Embryonic facial prominence (tissue), 1 donor: ENCODE data around the gene MSI2.
A peak's percentile ranks its signal among the peaks of the same experiment; 100 is the strongest.

Source experiments
- DNase-seq: peaks from one replicate; pipeline ENCODE4 v3.0.0-alpha.2; 2016; ENCODE audit errors: extremely low spot score

Gene MSI2

DNA sequence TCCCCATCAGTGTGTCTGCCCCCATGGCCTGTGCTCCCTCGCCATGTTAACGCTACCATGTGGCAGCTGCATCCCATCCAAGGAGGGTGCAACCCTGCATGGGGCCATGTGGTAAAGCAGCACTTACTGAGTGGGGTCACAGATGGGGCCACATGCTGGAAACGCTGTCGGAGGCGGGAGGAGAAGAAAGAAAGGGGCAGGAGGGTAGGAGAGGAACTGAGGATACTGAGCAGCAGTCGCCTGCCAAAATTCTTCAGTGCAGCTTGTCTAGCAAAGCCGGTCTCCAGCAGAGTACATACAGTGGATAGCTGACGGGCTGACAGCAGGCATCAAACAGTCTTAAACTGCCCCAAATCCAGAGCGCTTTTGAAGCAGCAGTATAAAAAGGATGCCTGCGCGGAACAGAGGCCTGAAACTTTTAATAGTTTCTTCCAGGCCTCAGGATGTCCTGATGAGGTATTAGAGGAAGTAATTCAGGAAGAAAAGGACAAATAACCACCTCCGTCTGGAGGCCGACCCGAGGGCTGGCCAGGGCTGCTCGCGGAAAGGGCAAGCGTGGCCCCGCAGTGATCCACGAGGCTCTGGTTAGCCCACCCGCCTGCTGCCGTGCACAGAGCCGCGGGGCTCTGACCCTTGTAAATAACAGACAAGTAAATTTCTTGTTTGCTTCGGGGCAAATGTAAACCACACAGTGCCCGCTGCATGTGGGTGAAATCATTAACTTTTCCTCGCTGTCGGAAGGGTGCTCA is 339.8 kb downstream of the MSI2 start:
- no peak for DNase-seq

DNA sequence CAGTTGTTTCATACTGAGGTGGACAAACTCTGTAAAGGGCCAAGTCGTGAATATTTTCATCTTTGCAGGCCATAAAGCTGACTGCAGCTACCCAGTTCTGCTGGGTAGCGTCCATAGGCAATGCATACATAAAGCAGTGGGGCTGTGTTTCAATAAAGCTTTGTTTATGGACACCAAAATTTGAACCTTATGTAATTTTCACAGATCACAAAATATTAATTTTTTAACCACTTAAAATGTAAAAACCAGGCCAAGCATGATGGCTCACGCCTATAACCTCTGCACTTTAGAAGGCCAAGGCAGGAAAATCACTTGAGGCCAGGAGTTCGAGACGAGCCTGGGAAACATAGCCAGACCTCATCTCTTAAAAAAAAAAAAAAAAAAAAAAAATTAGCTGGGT is 340.8 kb downstream of the MSI2 start:
- no peak for DNase-seq

DNA sequence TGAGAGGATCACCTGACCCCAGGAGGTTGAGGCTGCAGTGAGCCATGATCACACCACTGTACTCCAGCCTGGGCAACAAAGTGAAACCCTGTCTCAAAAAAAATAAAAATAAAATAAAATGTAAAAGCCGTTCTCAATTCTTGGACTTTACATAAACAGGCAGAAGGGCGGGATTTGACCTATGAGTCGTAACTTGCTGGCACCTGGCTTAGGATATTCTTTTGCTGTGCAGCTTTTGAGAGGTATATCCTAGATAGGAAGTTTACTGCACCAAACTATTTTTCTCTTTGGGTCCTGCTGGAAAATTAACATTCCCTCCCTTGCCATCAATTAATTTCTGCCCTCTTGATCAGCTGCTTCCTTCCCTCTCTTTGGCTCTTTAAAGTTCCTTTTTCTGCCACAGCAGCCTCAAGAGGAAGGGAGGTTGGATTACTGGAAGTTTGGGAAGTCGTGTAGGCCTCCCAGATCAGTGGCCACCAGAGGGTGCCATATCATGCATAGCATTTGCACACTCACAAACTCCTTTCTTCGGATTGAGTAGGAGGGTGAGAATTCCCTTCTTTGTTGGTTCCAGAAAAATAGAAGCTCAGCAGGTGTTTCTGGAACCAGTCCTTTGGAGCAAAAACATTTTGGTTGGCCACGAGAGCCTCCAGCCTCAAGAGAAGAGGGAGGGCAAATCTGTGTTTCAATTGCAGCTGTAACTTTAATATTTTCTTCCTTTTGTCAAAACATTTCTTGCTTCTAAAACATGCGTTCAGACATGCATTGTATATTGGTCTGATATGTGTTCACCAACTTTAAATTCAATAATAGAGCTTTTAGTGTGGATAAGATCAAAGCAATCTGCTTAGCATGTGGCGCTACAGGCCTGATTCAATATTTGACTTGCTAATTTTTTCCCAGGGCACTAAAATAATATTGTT is 341.5 kb downstream of the MSI2 start:
- no peak for DNase-seq

DNA sequence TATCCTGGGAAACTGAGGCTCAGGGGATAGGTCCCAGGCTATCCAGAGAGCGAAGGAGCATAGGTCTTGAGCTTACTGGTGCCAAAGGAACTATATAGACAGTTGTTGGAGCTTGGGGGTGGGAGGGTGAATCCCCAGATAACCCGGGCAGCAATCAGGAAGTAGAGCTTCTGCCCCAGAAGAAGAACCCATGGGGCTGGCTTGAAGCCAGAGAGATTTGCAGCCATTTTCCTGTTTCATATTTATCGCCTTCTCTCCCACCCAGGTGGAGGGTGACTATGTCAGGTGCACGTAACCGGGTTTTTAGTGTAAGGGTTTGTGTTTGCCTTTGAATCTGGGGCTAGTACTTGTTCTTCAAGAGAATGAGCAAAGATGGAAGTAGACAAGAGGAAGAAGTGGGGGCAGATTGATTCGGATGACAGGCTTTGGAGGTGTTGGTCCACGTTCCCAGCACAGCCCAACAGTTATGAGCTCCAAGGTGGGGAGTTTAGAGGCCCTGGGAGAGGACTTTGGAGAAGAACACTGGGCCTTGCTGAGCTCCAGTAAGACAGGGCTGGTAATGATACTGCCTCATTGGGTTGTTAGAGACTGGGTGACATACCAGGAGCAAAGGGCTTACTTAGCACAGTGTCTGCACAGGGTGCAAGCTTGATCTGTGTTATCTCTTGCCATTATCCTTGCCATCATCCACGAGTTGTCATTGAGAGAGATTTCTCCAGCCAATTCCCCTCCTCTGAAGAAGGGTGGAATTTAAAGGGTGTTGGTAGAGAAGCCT is 343.1 kb downstream of the MSI2 start:
- DNase-seq: no peak

DNA sequence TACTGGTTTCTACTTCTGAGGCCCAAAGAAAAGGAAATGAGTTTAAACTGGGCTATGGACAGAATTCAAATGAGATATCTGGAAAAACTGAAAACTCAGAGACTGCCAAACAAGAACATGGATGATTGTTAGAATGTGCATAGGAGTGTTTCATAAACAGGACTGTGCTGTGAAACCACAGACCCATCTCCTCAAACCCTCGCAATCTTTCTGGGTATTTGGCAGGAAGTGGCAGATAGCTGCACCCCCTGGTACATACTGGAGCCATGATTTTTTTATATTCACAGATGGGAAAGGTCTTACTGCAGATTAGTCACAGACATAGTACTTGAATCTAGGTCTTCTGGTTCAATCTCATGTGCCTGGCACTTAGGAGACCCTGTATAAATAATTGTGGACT is 343.8 kb downstream of the MSI2 start:
- no peak for DNase-seq

DNA sequence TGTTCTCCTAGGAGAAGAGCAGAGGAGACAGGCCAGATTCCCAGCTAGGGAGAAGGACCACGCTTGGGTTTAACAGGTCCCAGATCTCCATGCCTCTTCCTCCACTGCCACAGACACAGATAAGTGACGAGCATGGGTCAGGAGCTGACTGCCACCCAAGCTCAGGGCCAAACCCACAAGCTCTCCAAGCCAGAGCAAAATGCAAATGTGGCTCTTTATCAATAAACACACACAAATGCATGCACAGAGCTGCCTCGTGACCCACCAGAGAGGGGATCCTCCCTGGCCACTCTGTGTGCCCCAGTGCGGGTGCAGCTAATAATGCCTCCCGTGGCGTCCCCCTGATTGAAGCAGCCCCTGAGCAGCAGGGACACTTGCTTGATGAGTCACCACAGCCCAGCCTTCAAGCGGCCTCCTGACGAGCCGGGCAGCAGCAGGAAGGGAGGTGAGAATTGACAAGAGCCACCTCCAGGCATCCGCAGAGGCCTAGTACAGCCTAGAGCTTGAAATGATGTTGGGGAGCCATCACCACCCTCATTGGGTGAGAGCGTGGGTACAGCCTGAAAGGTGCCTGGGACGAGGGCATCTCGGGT is 344.9 kb downstream of the MSI2 start:
- no peak for DNase-seq

DNA sequence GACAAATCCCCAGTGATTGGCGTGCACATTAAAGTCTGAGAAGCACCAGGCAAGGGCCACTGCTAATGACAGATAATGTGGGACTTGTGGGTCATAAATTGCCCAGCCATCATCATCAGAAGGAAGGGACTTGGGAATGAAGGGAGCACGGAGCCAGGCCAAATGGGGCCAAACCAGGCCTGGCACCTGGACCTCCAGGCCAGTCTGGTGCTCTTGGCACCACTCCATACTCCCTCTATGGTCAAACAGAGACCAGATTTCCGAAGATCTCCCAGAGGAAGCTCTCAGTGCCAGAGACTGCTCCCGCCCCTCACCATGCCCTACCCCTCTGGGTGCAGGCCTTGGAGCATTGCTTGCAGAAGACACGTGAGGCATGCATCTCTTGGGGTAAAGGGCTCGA is 346.6 kb downstream of the MSI2 start:
- DNase-seq: no peak

DNA sequence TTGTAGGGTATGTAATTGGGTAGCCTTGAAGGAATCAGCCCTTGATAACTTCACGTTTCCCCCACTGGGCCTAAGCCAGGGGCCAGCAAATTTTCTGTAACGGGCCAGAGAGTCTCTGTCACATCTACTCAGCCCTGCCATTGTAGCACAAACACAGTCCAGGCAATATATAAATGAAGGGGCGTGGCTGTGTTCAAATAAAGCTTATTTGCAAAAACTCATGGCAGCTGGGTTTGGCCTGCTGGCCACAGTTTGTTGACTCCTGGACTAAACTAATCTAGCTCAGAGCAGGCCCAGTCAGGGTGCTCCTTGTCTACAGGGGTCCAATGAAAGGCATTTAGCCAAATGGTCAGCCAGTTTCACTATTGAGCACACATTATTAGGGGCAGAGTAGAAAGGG is 347.2 kb downstream of the MSI2 start:
- DNase-seq: no peak

DNA sequence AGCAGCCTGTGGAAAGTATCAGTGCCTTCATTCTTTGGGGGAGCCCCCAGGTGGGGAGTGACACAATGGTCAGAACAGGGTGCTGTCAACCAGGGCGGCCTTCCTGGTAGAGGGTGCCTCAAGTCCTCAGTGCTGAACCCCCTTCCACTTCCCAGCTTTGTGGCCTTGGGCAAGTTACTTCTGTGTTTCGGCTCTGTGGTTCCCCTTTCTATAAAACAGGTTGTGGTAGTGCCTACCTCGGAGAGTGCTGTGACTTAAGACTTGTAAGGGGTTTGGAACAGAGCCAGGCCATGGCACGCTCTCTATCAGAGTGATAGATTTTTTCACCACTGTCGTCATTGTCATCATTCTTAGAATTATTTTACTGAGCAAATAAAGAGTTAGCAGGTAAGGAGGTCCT is 347.7 kb downstream of the MSI2 start:
- no peak for DNase-seq

DNA sequence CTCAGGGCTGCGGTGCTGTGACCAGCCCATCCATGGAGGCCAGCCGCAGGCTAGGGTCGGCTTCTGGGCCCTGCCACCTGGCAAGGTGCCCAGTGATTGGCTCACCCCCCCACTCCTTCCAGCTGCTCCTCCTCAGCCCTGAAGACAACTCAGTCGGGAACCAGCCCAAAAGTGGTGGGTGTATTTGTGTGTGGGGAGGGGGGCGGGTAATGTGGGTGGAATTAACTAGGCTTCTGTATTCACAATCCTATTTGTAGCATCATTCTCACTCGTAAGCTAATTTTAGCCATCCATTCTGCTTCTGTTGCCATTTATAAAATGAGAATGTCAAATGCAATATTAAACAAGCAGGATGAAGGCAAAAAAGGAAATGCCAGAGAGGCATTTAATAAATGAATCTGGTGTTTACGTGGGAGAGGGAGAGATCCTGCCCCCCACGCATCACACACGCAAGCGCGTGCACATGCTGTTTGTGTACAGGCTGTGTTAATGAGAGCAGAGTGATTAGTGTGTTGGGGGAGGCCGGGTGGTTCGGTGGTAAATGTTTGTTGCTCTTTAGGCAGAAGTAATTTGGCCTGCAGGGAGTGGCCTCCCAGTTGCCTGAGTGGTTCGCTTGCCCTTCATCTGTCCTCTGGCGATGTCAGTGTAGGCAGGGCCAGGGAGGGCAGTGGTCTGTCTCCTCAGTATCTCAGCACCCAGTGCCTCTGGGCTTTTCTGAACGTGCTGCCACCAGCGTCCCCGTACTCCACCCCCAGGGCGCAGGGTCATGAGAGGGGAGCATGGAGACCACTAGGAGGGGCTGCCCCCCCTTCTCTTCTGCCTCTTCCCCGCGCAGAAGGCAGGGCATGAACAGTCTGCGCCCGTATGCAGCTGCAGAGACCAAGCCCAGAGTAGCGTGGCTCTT is 348.7 kb downstream of the MSI2 start:
- no peak for DNase-seq

DNA sequence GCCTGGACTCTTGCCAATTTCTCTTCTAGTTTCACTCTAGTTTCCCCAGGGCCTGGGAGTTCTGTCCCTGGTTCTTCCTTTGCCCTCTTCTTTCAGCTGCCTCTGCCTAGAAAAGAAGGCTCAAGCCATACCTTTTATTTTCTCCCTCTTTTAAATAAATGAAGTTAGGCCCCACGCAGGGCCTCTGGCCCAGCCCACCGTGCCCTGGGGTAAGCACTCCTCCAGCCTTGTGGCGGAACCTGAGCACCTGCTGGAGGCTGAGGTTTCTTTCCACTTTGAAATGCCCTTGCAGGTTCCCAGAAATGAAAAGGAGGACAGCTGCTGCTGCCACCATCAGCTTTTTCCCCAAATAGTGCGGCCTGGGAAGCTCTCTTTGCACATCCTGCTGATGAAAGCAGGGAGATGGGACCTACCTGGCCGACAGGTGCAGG is 349.4 kb downstream of the MSI2 start:
- DNase-seq: peak; percentile 46

DNA sequence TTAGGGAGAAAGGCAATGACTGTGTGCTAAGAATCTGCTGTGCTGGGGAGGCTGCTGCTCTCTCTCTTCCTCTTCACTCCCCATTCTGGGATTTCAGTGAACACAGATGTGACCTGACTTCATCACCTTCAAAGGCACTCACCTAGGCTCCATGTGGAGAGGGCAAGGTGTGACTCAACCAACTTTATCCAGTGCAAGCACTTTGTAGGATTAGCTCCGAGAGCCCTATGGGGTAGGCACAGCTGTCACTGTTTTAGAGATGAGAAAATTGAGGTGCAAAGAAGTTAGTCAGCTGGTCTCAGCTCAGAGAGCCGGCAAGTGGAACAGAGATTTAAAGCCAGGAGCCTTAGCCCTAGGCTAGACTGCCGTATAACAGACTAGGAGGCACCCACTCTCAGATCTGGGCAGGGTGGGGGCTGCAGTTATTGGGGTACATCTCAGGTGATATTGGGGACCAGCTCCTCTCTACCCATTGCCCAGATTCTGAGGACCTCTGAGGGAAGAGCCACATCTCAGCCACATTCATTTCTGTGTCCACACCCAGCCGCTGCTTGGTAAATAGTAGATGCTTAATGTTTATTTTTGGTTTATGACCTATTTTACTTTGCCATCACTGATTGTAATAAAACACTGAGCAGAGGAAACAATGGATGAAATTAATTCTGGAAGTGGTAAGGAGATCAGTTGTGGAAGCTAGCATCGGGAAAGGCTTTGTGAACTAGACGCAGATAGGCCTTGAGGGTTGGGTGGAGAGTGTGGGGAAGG is 350.0 kb downstream of the MSI2 start:
- no peak for DNase-seq

DNA sequence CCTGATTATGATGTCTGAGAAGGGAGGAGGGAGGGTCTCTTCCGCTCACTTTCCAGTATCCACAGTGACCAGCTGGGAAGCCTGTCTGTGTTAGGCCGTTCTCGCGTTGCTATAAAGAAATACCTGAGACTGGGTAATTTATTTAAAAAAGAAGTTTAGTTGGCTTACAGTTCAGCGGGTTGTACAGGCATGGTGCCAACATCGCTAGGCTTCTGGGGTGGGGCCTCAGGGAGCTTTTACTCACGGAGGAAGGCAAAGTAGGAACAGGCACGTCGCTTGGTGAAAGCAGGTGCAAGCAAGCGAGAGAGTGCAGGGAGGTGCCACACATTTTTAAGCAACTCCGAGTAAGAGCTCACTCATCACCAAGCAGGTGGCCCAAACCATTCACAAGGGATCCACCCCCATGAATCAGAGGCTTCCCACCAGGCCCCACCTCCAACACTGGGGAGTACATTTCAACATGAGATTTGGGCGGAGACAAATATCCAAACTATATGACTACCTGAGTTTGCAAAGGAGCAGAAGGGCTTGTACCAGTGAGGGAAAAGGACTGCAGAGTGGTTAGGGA is 351.3 kb downstream of the MSI2 start:
- no peak for DNase-seq

DNA sequence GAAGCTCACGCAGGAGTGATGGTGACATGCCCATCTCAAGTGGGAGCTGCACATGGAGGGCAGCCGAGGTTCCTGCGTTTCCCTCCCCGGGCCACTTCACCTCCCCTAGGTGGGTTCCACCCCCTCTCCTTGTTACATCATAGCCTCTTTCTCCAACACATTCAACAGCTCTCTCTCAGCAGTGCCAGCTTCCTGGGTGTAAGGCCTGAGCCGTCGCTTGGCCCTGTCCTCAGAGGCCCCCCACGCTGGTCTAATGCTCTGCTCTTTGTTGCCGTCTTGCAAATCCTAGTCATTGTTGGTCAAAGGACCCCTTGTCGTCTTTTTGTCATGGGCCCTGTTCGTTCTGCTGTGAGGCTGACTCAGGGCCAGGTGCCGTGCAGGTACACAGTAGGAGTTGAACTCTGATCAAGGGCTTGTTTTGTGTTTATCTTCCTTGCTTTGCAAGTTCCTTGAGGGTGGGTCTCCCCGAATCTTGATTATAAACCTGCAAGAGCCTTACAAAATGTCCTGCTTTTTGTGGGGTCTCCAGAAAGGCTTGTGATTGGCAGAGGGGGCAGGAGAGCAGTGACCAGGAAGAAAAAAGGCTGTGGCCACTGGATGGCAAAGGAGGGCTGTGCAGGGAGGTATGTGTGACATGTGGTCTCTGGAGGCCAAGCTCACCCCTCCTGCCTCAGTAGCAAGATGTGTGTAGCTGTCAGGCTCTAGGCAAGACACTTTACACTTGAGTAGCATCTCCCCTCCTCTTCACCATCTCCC is 352.2 kb downstream of the MSI2 start:
- no peak for DNase-seq

DNA sequence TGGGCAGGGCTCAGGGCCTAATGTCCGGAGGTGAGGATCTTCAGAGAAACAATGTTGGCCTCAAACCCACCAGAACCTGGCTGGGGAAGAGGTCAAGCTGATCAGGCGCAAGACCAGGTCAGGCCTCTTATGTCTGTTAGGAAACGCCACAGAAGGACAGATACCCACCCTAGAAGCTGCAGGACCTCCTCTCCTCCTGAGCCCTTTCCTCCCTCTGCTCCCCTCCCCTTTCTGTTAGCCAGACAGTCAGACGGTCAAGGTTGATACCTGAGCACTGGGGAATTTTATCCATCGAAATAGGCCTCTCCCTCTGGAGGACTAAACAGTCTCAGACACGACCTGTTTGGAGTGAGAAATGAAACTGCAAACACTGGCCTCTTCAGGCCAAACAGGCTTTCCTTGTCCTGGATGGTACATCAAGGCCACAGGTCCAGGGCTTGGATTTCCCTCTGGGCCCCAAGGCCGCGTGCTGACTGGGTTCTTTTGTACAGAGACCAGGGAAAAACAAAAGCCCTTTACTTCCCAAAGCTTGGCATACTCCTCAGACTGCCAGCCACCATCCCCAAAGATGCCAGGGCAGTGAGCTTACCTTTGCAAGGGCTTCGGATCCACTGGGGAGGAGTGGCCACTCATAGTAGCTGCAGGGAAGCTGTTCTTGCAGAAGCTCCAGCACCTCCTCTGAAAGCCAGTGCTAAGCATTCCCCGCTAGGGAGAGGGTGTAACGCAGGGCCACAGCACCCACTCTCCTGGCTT is 353.0 kb downstream of the MSI2 start:
- no peak for DNase-seq

DNA sequence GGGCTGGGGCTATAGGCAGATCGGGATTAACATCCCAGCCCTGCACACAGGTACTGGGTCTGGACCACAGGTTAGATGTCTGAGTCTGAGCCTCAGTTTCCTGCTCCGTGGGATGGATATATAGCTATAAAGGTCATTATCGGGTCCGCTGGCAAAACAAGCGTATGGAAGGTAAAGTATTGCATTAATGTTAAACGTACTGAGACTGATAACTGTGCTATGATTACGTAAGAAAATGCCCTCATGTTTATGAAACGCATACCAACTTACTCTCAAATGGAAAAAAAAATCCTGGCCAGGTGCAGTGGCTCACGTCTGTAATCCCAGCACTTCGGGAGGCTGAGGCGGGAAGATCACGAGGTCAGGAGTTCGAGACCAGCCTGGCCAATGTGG is 353.6 kb downstream of the MSI2 start:
- DNase-seq: no peak

DNA sequence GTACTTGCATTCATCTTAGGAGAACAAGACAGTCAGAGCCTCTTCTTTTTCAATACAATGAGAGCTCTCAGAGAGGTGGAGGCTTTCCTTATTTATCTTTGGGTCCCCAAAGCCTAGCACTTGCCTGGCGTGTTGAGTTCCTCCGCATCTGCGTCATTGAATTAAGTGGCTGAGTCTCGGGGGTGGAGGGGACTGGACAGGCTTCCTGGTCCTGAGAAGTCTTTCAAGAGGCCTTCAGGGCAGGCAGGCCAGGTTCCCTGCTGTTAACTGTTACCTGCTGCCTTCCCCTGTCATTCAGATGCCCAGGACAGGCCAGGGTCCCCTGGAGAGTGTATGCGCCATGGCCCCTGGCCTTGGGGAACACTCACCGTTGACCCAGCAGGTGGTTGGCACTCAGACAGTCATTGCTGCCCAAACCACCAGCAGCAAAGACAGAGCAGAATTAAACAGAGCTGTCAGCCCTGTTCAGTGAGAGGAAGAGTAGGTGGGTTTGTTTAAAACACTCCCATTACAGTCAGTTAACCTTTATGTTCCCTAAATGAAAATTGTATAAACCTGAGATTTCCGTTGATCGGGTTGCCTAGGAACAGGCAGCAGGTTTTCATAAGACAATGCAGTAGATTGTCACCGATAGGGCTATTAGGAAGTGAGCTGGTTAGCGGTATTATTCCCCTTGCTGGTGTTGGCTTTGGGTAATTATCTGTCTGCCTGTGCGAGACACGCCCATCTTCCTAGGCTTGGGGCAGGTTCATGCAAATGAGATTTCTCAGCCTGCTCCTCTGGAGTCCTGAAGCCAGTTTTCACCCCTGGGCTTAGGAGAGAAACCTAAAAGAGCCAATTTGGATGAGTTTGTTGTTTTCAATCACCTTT is 356.1 kb downstream of the MSI2 start:
- DNase-seq: no peak
